ENCODE measurements around the gene CTNNA1.

CTNNA1 gene

GRCh38 chr5:138898299-138898698 lies 145.1 kb downstream of the CTNNA1 start:
- TF ChIP-seq MAX (IDR thresholded peaks at IDR 0.05; ENCODE audit: low read depth, low read length), result no peak
- TF ChIP-seq POLR2A (IDR thresholded peaks at IDR 0.05; ENCODE audit: extremely low read depth, insufficient read length), result no peak
- no peak for TF ChIP-seq MYC (IDR thresholded peaks at IDR 0.05; ENCODE audit: low read depth, low read length)
- no peak for TF ChIP-seq CTCF (IDR thresholded peaks at IDR 0.05; ENCODE audit: low read depth, low read length)
- no peak overlapping the region for H3K4me3 ChIP-seq (ENCODE audit: low read depth, low read length)
- DNase-seq (ENCODE audit: low read depth), result no peak

GRCh38 chr5:138898742-138899141 lies 145.5 kb downstream of the CTNNA1 start:
- H3K4me3 ChIP-seq (ENCODE audit: low read depth, low read length), result no peak overlapping the region
- no peak for TF ChIP-seq MAX (IDR thresholded peaks at IDR 0.05; ENCODE audit: low read depth, low read length)
- no peak for TF ChIP-seq CTCF (IDR thresholded peaks at IDR 0.05; ENCODE audit: low read depth, low read length)
- TF ChIP-seq MYC (IDR thresholded peaks at IDR 0.05; ENCODE audit: low read depth, low read length), result no peak

GRCh38 chr5:138900281-138900965 lies 147.2 kb downstream of the CTNNA1 start:
- TF ChIP-seq MAX (IDR thresholded peaks at IDR 0.05; ENCODE audit: low read depth, low read length), result no peak
- TF ChIP-seq MYC (IDR thresholded peaks at IDR 0.05; ENCODE audit: low read depth, low read length), result no peak
- no peak for TF ChIP-seq CTCF (IDR thresholded peaks at IDR 0.05; ENCODE audit: low read depth, low read length)
- TF ChIP-seq POLR2A (IDR thresholded peaks at IDR 0.05; ENCODE audit: extremely low read depth, insufficient read length), result no peak
- peak; percentile 6 for DNase-seq (ENCODE audit: low read depth)
- H3K4me3 ChIP-seq (ENCODE audit: low read depth, low read length), result no peak overlapping the region

More at GRCh38 chr5:138898742-138899141, 145.5 kb downstream of the CTNNA1 start:
- no peak for DNase-seq (ENCODE audit: low read depth)

DNA sequence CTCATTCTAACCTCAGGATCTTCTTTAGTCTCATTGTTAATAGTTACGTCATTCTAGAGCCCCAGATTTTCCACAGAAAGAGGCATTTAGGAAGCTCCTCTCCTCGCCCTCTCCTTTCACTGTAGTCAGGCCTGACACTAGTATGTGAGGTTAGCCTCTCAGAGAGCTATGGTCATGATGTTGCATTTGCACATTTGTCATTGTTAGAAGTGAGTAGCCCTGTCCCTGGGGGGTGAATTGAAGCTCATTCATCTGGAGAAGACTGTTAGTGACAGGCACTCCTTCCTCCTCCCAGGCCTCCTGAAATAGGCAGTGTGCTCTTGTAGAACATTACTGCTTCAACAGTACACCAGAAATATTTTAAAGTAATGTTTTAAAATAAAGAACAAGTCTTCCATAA lies 148.5 kb downstream of the CTNNA1 start:
- DNase-seq (ENCODE audit: low read depth), result peak; percentile 4
- TF ChIP-seq POLR2A (IDR thresholded peaks at IDR 0.05; ENCODE audit: extremely low read depth, insufficient read length) (no peak), CTCF (IDR thresholded peaks at IDR 0.05; ENCODE audit: low read depth, low read length) (no peak), MAX (IDR thresholded peaks at IDR 0.05; ENCODE audit: low read depth, low read length) (no peak), MYC (IDR thresholded peaks at IDR 0.05; ENCODE audit: low read depth, low read length) (no peak)
- no peak overlapping the region for H3K4me3 ChIP-seq (ENCODE audit: low read depth, low read length)

DNA sequence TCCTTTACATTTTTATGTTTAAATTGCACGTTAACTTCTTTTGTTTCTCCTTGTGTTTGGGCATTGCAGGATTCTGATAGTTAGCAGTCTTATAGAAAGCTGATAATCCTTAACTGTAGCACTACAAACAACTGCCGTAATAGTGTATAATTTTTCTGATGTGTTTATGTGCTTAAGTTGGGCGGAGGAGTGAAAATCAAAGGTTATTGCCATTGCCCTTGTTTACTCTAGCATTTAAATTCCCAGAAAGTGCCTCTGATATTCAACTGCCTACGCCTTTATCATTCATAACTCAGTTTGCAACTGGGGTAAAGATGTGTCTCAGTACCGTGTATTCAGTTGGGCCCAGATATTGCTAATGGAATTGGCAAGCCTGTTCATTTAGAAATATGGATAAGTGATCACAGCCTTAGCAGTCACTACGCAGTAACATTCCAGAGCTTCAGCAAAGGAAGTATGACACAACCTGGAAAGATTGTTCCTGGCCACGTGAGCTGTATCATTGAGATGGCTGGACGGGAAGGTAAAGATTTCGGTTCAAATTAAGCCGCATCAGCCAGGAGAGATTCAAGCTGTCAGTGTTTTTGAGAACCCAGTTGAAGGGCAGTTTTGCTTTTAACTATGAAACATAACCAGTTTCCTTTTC lies 150.0 kb downstream of the CTNNA1 start:
- no peak for DNase-seq (ENCODE audit: low read depth)
- TF ChIP-seq MYC (IDR thresholded peaks at IDR 0.05; ENCODE audit: low read depth, low read length) (no peak), CTCF (IDR thresholded peaks at IDR 0.05; ENCODE audit: low read depth, low read length) (no peak), POLR2A (IDR thresholded peaks at IDR 0.05; ENCODE audit: extremely low read depth, insufficient read length) (no peak), MAX (IDR thresholded peaks at IDR 0.05; ENCODE audit: low read depth, low read length) (no peak)

More for the DNA sequence above, 150.0 kb downstream of the CTNNA1 start:
- no peak overlapping the region for H3K4me3 ChIP-seq (ENCODE audit: low read depth, low read length)

Data from NB4 (cell line).